IPS-18a (cell line): ENCODE data around the gene TFDP2.
"Not testable (repeated sequence)": the region's sequence is repeated elsewhere in the genome, so short reads cannot be mapped to it uniquely, and the experiment has no call there.

Experiments used
- H3K27ac ChIP-seq: one replicate; pipeline ENCODE4 v1.5.1; 2013; ENCODE audit warnings: low read length
- H3K27me3 ChIP-seq: one replicate; pipeline ENCODE4 v1.6.1; 2013; ENCODE audit warnings: mild to moderate bottlenecking, low read length; ENCODE audit not compliant: control insufficient read depth, insufficient read depth
- H3K36me3 ChIP-seq: one replicate; pipeline ENCODE4 v1.6.1; 2013; ENCODE audit warnings: low read depth, low read length; ENCODE audit not compliant: control insufficient read depth
- H3K4me1 ChIP-seq: one replicate; pipeline ENCODE4 v1.6.1; 2013; ENCODE audit warnings: low read depth, low read length; ENCODE audit not compliant: control insufficient read depth
- H3K4me3 ChIP-seq: one replicate; pipeline ENCODE4 v1.5.1; 2013; ENCODE audit warnings: low read length
- H3K9ac ChIP-seq: one replicate; pipeline ENCODE4 v1.6.1; 2013; ENCODE audit warnings: mild to moderate bottlenecking, low read length, moderate library complexity
- H3K9me3 ChIP-seq: one replicate; pipeline ENCODE4 v1.6.1; 2013; ENCODE audit warnings: low read depth, low read length; ENCODE audit not compliant: control insufficient read depth

The TFDP2 gene

GRCh38 chr3:141979050-141979671 is 170.2 kb downstream of the TFDP2 start:
- Histone ChIP-seq H3K27ac (no peak overlapping the region), H3K36me3 (peaks cover 12% of the 10 kb centered on the region), H3K9ac (no peak overlapping the region), H3K4me3 (no peak overlapping the region), H3K27me3 (no peaks in the 10 kb centered on the region), H3K4me1 (no peaks in the 10 kb centered on the region), H3K9me3 (no peaks in the 10 kb centered on the region)

GRCh38 chr3:141974777-141975176 is 174.6 kb downstream of the TFDP2 start:
- H3K9ac ChIP-seq, H3K27ac ChIP-seq, H3K4me1 ChIP-seq, H3K4me3 ChIP-seq, H3K9me3 ChIP-seq, H3K27me3 ChIP-seq: not testable (repeated sequence)
- peaks cover 13% of the 10 kb centered on the region for H3K36me3 ChIP-seq

GRCh38 chr3:141972399-141972798 is 176.9 kb downstream of the TFDP2 start:
- no peak overlapping the region for H3K4me3 ChIP-seq
- H3K9me3 ChIP-seq = no peaks in the 10 kb centered on the region
- H3K9ac ChIP-seq = no peak overlapping the region
- H3K36me3 ChIP-seq = peaks cover 14% of the 10 kb centered on the region
- no peak overlapping the region for H3K27ac ChIP-seq
- no peaks in the 10 kb centered on the region for H3K4me1 ChIP-seq
- no peaks in the 10 kb centered on the region for H3K27me3 ChIP-seq

- no peaks in the 10 kb centered on the region for H3K27me3 ChIP-seq
- H3K9ac ChIP-seq = no peak overlapping the region
- peaks cover 12% of the 10 kb centered on the region for H3K36me3 ChIP-seq
- H3K4me3 ChIP-seq = no peak overlapping the region
- no peaks in the 10 kb centered on the region for H3K9me3 ChIP-seq
- H3K27ac ChIP-seq = no peak overlapping the region
- H3K4me1 ChIP-seq = no peaks in the 10 kb centered on the region
Measured at GRCh38 chr3:141971571-141971970, 177.8 kb downstream of the TFDP2 start.

GRCh38 chr3:141969711-141970110 is 179.6 kb downstream of the TFDP2 start:
- peaks cover 10% of the 10 kb centered on the region for H3K36me3 ChIP-seq
- no peak overlapping the region for H3K4me3 ChIP-seq
- H3K27ac ChIP-seq = no peak overlapping the region
- H3K4me1 ChIP-seq = no peaks in the 10 kb centered on the region
- no peaks in the 10 kb centered on the region for H3K27me3 ChIP-seq
- no peaks in the 10 kb centered on the region for H3K9me3 ChIP-seq
- no peak overlapping the region for H3K9ac ChIP-seq

GRCh38 chr3:141965471-141965870 is 183.9 kb downstream of the TFDP2 start:
- Histone ChIP-seq H3K9me3 (no peaks in the 10 kb centered on the region), H3K36me3 (peaks cover 31% of the 10 kb centered on the region), H3K27ac (no peak overlapping the region), H3K27me3 (no peaks in the 10 kb centered on the region), H3K4me1 (no peaks in the 10 kb centered on the region), H3K4me3 (no peak overlapping the region), H3K9ac (no peak overlapping the region)

GRCh38 chr3:141963301-141963700 is 186.0 kb downstream of the TFDP2 start:
- H3K9me3 ChIP-seq = no peaks in the 10 kb centered on the region
- peaks cover 43% of the 10 kb centered on the region for H3K36me3 ChIP-seq
- no peaks in the 10 kb centered on the region for H3K27me3 ChIP-seq
- H3K27ac ChIP-seq = no peak overlapping the region
- H3K4me1 ChIP-seq = no peaks in the 10 kb centered on the region
- H3K4me3 ChIP-seq = no peak overlapping the region
- no peak overlapping the region for H3K9ac ChIP-seq

GRCh38 chr3:141960731-141961130 is 188.6 kb downstream of the TFDP2 start:
- Histone ChIP-seq H3K4me1 (no peaks in the 10 kb centered on the region), H3K4me3 (no peak overlapping the region), H3K27ac (no peak overlapping the region), H3K9me3 (no peaks in the 10 kb centered on the region), H3K36me3 (peaks cover 57% of the 10 kb centered on the region), H3K9ac (no peak overlapping the region), H3K27me3 (no peaks in the 10 kb centered on the region)

GRCh38 chr3:141959589-141960554 is 189.5 kb downstream of the TFDP2 start:
- Histone ChIP-seq H3K36me3 (peaks cover 54% of the 10 kb centered on the region), H3K9ac (no peak overlapping the region), H3K4me3 (no peak overlapping the region), H3K27ac (no peak overlapping the region), H3K27me3 (no peaks in the 10 kb centered on the region), H3K9me3 (no peaks in the 10 kb centered on the region), H3K4me1 (no peaks in the 10 kb centered on the region)

- Histone ChIP-seq H3K27ac (no peak overlapping the region), H3K9ac (no peak overlapping the region), H3K36me3 (peaks cover 50% of the 10 kb centered on the region), H3K9me3 (no peaks in the 10 kb centered on the region), H3K4me3 (no peak overlapping the region), H3K27me3 (no peaks in the 10 kb centered on the region), H3K4me1 (no peaks in the 10 kb centered on the region)
Measured at GRCh38 chr3:141955175-141955574, 194.2 kb downstream of the TFDP2 start.

GRCh38 chr3:141952611-141953010 is 196.7 kb downstream of the TFDP2 start:
- Histone ChIP-seq H3K4me1 (no peaks in the 10 kb centered on the region), H3K9ac (no peak overlapping the region), H3K27me3 (no peaks in the 10 kb centered on the region), H3K36me3 (peaks cover 26% of the 10 kb centered on the region), H3K9me3 (no peaks in the 10 kb centered on the region), H3K27ac (no peak overlapping the region), H3K4me3 (no peak overlapping the region)
